Psoas muscle (tissue), 8 donors: ENCODE data around the gene PSMD1. TPM values are rescaled to one million over a fixed set of nuclear protein-coding genes. Genes with fewer than 3 reads are reported as not detected.
"Not testable (repeated sequence)": the region's sequence is repeated elsewhere in the genome, so short reads cannot be mapped to it uniquely, and the experiment has no call there.

Experiments used
- ATAC-seq, 4 donors: fragments of 200-7000 bp; cut with Tn5 transposase; one replicate each; pipeline ENCODE4 v1.9.1; 2020; ENCODE audit warnings: moderate library complexity in 3 of 4, mild to moderate bottlenecking in 2 of 4
- DNase-seq, 2 donors: peaks; one replicate each; pipeline ENCODE4 v3.0.0-alpha.2; 2020
- H3K27ac ChIP-seq: fragments of 200-600 bp; one replicate; pipeline ENCODE4 v1.8.0; 2022
- H3K27me3 ChIP-seq, 3 donors: fragments of 200-600 bp in 1 of 3; one replicate each; pipeline versions ENCODE4 v1.6.1 to v1.8.0; 2013 to 2022; ENCODE audit warnings: low read length in 2 of 3, mild to moderate bottlenecking in 2 of 3, moderate library complexity in 1 of 3; ENCODE audit not compliant: insufficient read depth in 3 of 3
- H3K36me3 ChIP-seq, 2 donors: fragments of 200-600 bp in 1 of 2; one replicate each; pipeline versions ENCODE4 v1.6.1 to v1.8.0; 2013 to 2022; ENCODE audit warnings: low read depth in 1 of 2, mild to moderate bottlenecking in 1 of 2, moderate library complexity in 1 of 2; ENCODE audit not compliant: insufficient read depth in 1 of 2
- H3K4me1 ChIP-seq: fragments of 200-600 bp; one replicate; pipeline ENCODE4 v1.8.0; 2022
- H3K4me3 ChIP-seq: fragments of 200-600 bp; one replicate; pipeline ENCODE4 v1.8.0; 2022; ENCODE audit warnings: mild to moderate bottlenecking
- H3K9me3 ChIP-seq: fragments of 200-600 bp; one replicate; pipeline ENCODE4 v1.8.0; 2022
- WGBS, 3 donors: extraction: QIAGEN DNeasy Blood & Tissue Kit; methylation state at CpG; one replicate each; pipeline versions ENCODE4 v1.1.6 to v1.1.7; 2013; 5-methylcytosine and 5-hydroxymethylcytosine counted together
- intact Hi-C, 2 donors: fragments of 100-400 bp; cut with DNase I; formaldehyde crosslinking; loops; one replicate each; pipeline versions ENCODE4 v1.11.0 to v1.14.2; 2022
- polyA plus RNA-seq, 3 donors: library from polyadenylated mRNA; stranded (reverse); fragments of 200-250 nt; gene quantifications; one replicate each; pipeline ENCODE4 v1.2.3, GENCODE V29; 2013
- total RNA-seq, 4 donors: library from RNA; stranded (reverse); fragmentation: NEBNext Ultra II Directional in 2 of 4; extraction: Animal tissue kit (Norgen Biotek cat#: 25700) in 2 of 4; gene quantifications; one replicate each; pipeline versions ENCODE4 v1.2.1 to v1.2.4, GENCODE V29; 2021 to 2023
- TF ChIP-seq, protein P1 (sequence below): fragments of 200-600 bp; IDR thresholded peaks from one replicate; pipeline ENCODE4 v1.8.0; 2022; ENCODE audit warnings: antibody characterized with exemption
- donor health status: healthy with polysubstance abuse.
- donor health status: DM: no; HTN: no; CAD: no; lungs with moderate emphysema.
- donor health status: Bipolar disorder and iron deficiency.
- donor health status: healthy.
- donor health status: DM: yes; HTN: yes; CAD: no.
- donor health status: DM: no; HTN: no; CAD: no.
- donor health status: DM: no; HTN: no; CAD: no.
- donor health status: DM: yes; HTN: yes; CAD: no.

The PSMD1 gene
- total and polyA plus RNA-seq, 7 donors: 74.4 to 170 (median 152) TPM

DNA sequence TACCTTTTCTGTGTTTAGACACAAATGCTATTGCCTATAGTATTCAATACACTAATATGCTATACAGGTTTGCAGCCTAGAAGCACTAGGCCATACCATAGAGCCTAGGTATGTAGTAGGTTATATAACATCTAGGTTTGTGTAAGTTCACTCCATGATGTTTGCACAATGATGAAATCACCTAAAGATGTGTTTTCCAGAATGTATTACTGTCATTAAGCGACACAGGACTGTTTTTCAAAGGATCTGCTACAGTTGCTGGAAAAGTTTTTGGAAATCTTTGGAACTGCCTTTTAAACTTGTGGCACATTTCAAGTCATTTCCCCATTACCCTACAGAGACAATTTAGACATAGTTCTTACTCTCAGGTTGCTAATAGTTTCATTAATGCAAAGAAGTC is 9.3 kb downstream of the PSMD1 start:
- Histone ChIP-seq H3K36me3 (peaks cover 23 to 100% of the 10 kb centered on the region in 2 donors), H3K4me3 (no peak overlapping the region), H3K27me3 (no peaks in the 10 kb centered on the region), H3K4me1 (peaks cover 7% of the 10 kb centered on the region), H3K27ac (no peak overlapping the region), H3K9me3 (no peaks in the 10 kb centered on the region)
- intact Hi-C loops: no loop called here
- no peak for DNase-seq
- no peak for ATAC-seq
- 94 to 97% (median 95%) methylated on average over 1 of the region's 1 CpG for WGBS, 3 donors
- TF ChIP-seq, protein P1, sequence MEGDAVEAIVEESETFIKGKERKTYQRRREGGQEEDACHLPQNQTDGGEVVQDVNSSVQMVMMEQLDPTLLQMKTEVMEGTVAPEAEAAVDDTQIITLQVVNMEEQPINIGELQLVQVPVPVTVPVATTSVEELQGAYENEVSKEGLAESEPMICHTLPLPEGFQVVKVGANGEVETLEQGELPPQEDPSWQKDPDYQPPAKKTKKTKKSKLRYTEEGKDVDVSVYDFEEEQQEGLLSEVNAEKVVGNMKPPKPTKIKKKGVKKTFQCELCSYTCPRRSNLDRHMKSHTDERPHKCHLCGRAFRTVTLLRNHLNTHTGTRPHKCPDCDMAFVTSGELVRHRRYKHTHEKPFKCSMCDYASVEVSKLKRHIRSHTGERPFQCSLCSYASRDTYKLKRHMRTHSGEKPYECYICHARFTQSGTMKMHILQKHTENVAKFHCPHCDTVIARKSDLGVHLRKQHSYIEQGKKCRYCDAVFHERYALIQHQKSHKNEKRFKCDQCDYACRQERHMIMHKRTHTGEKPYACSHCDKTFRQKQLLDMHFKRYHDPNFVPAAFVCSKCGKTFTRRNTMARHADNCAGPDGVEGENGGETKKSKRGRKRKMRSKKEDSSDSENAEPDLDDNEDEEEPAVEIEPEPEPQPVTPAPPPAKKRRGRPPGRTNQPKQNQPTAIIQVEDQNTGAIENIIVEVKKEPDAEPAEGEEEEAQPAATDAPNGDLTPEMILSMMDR: no peak

DNA sequence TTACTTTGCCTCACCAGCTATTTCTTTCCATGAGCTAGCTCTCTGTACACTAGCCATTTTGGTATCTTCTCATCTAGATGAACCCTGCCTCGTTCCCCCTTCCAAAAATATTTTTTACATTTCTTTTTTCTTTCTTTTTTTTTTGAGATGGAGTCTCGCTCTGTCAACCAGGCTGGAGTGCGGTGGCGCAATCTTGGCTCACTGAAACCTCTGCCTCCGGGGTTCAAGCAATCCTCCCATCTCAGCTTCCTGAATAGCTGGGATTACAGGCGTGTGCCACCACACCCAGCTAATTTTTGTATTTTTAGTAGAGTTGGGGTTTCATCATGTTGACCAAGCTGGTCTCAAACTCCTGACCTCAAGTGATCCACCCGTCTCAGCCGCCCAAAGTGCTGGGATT is 10.9 kb downstream of the PSMD1 start:
- ATAC-seq: not testable (repeated sequence)
- 93 to 96% (median 93%) methylated on average over 8 of the region's 8 CpGs for WGBS, 3 donors

DNA sequence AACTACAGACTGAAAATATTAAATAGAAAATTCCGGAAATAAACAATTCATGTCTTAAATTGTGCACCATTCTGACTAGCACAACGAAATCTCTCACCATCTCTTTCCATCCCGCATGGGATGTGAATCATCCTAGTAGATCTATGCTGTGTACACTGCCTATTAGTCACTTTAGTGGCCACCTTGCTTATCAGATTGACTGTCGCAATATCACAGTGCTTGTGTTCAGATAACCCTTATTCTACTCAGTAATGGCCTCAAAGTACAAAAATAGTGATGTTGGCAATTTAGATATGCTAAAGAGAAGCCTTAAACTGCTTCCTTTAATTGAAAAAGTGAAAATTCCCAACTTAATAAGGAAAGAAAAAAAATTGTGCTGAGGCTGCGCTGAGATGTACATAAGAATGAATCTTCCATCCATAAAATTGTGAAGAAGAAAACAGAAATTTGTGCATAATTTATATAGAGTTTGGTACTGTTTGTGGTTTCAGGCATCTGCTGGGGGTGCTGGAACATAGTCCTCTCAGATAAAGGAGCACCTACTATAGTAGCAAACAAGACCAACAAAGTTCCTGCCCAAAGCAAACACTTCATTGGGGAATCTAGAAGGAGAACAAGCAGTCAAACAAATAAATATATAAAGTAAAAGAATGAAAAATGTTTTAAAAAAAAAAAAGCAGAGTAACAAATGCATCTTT is 12.0 kb downstream of the PSMD1 start:
- DNase-seq (no peak), ATAC-seq (peak in 2 of 4 donors; percentile 35 to 53)
- Histone ChIP-seq H3K9me3 (no peaks in the 10 kb centered on the region), H3K36me3 (peaks cover 16 to 100% of the 10 kb centered on the region in 2 donors), H3K27me3 (no peaks in the 10 kb centered on the region), H3K4me1 (no peaks in the 10 kb centered on the region), H3K27ac (no peak overlapping the region), H3K4me3 (no peak overlapping the region)
- TF ChIP-seq, protein P1: no peak
- 95 to 97% (median 95%) methylated on average over 5 of the region's 5 CpGs for WGBS, 3 donors
- intact Hi-C loops: no loop called here

More for the DNA sequence above, 10.9 kb downstream of the PSMD1 start:
- H3K36me3 ChIP-seq: peaks cover 17 to 100% of the 10 kb centered on the region in 2 donors
- DNase-seq, H3K4me3 ChIP-seq, H3K4me1 ChIP-seq, H3K27ac ChIP-seq, intact Hi-C loops, H3K27me3 ChIP-seq, H3K9me3 ChIP-seq: not testable (repeated sequence)

DNA sequence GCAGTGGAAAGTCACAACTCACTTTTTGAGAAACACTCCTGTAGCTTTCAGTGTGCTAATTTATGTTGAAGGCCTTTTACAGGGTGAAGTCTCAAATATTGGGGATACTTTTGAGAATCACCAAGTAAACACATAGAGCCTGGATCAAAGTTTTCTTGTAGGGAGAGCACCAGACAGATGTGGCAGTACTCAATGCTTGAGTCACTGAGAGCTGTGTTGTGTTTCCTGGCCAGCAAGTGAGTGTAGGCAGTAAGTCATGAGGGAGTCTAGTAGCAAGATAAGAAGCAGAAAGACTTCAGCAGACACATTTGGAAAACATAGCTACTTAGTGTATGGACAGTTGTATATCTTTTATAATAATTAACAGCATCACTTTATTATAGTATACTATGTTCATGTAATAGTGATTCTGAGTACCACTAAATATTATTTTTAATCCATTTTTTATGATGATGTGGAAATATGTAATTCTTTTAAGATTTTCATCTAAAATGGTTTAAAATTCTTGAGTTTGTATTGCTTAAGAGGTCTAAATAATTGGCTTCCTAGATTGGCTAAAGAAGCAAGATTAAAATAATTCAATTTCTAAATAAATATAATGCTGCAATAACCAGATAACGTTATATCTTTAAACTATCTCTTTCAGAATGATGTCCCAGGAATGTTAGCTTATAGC is 12.8 kb downstream of the PSMD1 start:
- peaks cover 11 to 100% of the 10 kb centered on the region in 2 donors for H3K36me3 ChIP-seq
- intact Hi-C loops: no loop called here
- ATAC-seq (no peak), DNase-seq (no peak)
- no peak overlapping the region for H3K4me3 ChIP-seq
- no peaks in the 10 kb centered on the region for H3K4me1 ChIP-seq
- TF ChIP-seq, protein P1: no peak
- no peak overlapping the region for H3K27ac ChIP-seq
- no peaks in the 10 kb centered on the region for H3K9me3 ChIP-seq
- WGBS, 3 donors: 90 to 96% (median 95%) methylated on average over 1 of the region's 1 CpG
- H3K27me3 ChIP-seq: no peaks in the 10 kb centered on the region

DNA sequence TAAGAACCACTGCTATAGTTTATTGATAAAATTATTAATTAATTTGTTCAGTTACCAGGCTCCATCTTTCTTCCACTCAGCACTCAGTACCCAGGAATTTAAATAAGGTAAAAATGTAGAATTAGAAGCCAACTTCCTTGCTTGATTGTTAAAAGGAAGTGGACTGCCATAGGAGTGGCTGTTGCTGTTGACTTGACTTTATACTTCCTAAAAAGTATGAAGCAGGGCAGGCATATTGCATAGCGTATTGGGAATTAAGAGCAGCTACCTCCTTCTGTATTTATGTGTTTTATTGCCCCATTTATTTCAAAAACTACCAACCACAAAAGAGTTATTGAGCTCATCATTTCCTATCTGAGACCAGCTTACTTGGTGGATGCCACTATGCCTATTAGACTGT is 27.9 kb downstream of the PSMD1 start:
- intact Hi-C loops: loop anchor here in 1 of 2 donors (10.0 kb wide), 1 partner anchor 370 kb away; no protein-coding TSS in a partner anchor
- no peak for DNase-seq
- Histone ChIP-seq H3K27me3 (no peaks in the 10 kb centered on the region), H3K36me3 (peaks cover 20 to 100% of the 10 kb centered on the region in 2 donors), H3K9me3 (no peaks in the 10 kb centered on the region), H3K27ac (no peak overlapping the region), H3K4me1 (no peaks in the 10 kb centered on the region), H3K4me3 (no peak overlapping the region)
- TF ChIP-seq, protein P1: no peak
- ATAC-seq: no peak
- 90 to 100% (median 96%) methylated on average over 1 of the region's 1 CpG for WGBS, 3 donors
